NCI-H1105 treated with DMSO at 0.1 percent for 48 hours (cell line): ENCODE data around the gene TRPM2.

Experiments
- DNase-seq: peaks from one replicate; lab custom pipeline; 2025; lab: John Stamatoyannopoulos, UW

Gene TRPM2

DNA sequence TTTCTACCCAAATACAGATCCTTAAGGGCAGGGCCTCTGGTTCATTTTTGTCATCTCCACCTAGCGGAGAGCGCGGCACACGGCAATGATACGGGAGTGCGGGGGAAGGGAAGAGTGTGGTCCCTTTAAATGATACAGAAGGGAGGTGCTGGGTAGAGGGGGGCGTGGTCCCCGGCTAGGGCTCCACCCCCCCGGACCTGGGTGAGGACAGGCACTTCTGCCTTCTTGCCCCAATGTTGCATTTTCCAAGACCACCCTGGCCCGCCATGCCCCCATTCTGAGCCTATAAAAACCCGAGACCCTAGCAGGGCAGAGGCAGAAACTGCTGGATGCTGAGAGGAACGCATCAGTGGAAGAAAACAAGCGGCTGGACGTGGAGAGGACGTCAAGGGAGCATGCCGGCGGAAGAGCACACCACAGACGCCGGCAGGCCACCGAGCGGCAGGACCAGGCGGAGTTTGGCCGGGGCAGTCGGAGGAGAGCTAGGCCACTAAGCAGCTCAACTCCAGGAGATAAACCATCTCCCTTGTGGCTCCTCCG, 131.9 kb downstream of the TRPM2 start:
- DNase-seq = no peak

DNA sequence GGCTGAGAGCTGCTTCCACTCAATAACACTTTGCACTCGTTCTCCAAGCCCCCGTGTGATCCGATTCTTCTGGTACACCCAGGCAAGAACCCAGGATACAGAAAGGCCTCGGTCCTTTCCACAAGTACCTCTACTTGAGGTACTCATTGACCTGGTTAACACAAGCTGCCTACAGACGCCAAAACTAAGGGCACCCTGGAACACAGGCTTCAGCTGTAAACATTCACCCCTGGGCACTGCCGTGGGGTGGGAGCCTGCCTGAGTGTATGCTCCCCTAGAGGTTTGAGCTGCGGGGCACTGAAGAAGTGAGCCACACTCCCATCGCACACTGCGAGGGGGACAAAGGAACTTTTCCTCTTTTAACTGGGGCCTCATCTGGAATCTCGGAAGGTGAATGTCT, 132.4 kb downstream of the TRPM2 start:
- no peak for DNase-seq

DNA sequence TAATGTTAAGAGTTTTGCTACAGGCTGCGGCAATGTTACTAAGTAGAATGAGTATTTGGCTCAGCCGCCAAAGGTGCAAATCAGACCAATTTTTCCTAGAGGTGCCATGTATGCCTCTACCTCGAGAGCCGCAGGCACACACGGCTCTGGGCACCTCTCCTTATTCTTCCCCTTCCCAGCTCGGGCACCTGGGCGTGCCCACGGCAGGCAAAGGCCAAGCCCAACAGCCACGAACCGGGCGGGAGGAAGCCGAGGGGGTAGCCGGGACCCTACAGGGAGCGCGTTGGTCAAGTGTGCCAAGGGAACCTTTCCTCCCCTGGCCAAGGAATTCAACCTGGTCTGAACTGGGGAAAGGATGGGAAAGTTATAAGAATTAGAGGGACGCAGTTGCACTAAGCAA, 132.9 kb downstream of the TRPM2 start:
- no peak for DNase-seq

DNA sequence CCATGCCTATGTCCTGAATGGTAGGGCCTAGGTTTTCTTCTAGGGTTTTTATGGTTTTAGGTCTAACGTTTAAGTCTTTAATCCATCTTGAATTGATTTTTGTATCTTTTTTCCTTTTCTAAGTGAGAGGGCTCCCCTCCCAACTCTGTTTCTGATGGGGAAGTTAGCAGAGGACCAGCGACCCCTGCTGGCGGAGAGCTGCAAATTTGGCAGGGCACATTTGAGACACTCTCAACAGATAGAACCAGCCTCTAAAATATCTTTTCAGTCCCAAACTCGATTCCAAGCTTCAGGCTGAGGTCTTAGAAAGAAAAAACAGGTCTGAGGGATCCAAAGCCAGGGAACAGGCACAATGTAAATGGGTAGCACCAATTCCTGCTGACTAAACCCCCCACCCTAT, 134.4 kb downstream of the TRPM2 start:
- DNase-seq = no peak

- no peak for DNase-seq
These were observed 136.5 kb downstream of the TRPM2 start for GRCh38 chr21:44489962-44490361.

DNA sequence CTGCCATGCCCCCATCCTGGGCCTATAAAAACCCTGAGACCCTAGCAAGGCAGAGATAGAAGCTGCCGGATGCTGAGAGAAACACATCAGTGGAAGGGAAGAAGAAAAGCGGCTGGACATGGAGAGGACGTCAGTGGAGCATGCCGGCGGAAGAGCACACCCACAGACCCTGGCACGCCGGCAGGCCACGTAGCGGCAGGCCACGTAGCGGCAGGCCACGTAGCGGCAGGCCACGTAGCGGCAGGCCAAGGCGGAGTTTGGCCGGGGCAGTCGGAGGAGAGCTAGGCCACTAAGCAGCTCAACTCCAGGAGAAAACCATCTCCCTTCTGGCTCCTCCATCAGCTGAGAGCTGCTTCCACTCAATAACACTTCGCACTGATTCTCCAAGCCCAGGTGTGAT, 137.0 kb downstream of the TRPM2 start:
- no peak for DNase-seq

- no peak for DNase-seq
These were observed 137.4 kb downstream of the TRPM2 start for GRCh38 chr21:44490816-44491215.
